B cell (primary cell): ENCODE data around the gene FAM25A. TPM values are rescaled to one million over a fixed set of nuclear protein-coding genes. Genes with fewer than 3 reads are reported as not detected.
"Not testable (repeated sequence)": the region's sequence is repeated elsewhere in the genome, so short reads cannot be mapped to it uniquely, and the experiment has no call there.

Experiments used
- ATAC-seq: fragments of 200-7000 bp; cut with Tn5 transposase; one replicate; pipeline ENCODE4 v1.10.0; 2021; ENCODE audit warnings: low read depth, mild to moderate bottlenecking, moderate number of reproducible peaks, moderate library complexity
- CTCF ChIA-PET: fragments of 350-600 bp; sonication (Branson Sonifier 250); formaldehyde crosslinking; loops from one replicate; lab custom pipeline; 2021; ENCODE audit warnings: antibody characterized with exemption, inconsistent platforms; lab: Charles Lee
- POLR2A ChIA-PET: fragments of 350-600 bp; sonication (Branson Sonifier 250); formaldehyde crosslinking; loops from one replicate; lab custom pipeline; 2021; ENCODE audit warnings: antibody characterized with exemption; lab: Charles Lee
- DNase-seq: peaks from one replicate; pipeline ENCODE4 v3.0.0; 2013
- H2AFZ ChIP-seq: 2 replicates; pipeline ENCODE4 v1.6.1; 2012; ENCODE audit warnings: mild to moderate bottlenecking, low read depth, low read length; ENCODE audit not compliant: insufficient read depth, poor library complexity, severe bottlenecking
- H3K27ac ChIP-seq, 2 donors: 1 replicate in 1 of 2; 2 replicates in 1 of 2; pipeline ENCODE4 v1.5.1; 2012 to 2013; ENCODE audit warnings: low read length in 2 of 2, mild to moderate bottlenecking in 2 of 2, moderate library complexity in 1 of 2
- H3K27me3 ChIP-seq, 4 experiments: fragments of 200-600 bp in 1 of 4; sonication (generic) in 1 of 4; replicated peaks in 1 of 4; 1 replicate in 2 of 4; 2 replicates in 2 of 4; pipeline versions ENCODE4 v1.6.1 to v1.7.0; 2013 to 2016; ENCODE audit warnings: low read length in 3 of 4, mild to moderate bottlenecking in 2 of 4, mixed read lengths in 1 of 4, moderate library complexity in 1 of 4; ENCODE audit not compliant: insufficient read depth in 4 of 4, control insufficient read depth in 3 of 4; ENCODE audit errors: control extremely low read depth in 1 of 4
- H3K36me3 ChIP-seq, 2 experiments: replicated peaks in 1 of 2; 1 replicate in 1 of 2; 2 replicates in 1 of 2; pipeline versions ENCODE4 v1.6.1 to v1.7.1; 2013; ENCODE audit warnings: low read length in 1 of 2; ENCODE audit not compliant: insufficient read depth in 2 of 2, control insufficient read depth in 1 of 2; ENCODE audit errors: control extremely low read depth in 1 of 2, extremely low read depth in 1 of 2
- H3K4me1 ChIP-seq, 2 donors: fragments of 200-600 bp in 1 of 2; sonication (generic) in 1 of 2; 1 replicate in 1 of 2; 2 replicates in 1 of 2; pipeline versions ENCODE4 v1.5.1 to v1.6.1; 2013 to 2017; ENCODE audit warnings: low read length in 2 of 2; ENCODE audit not compliant: control insufficient read depth in 2 of 2, insufficient read depth in 2 of 2
- H3K4me2 ChIP-seq: replicated peaks from 2 replicates; pipeline ENCODE3; 2012; ENCODE audit warnings: mild to moderate bottlenecking, low read depth, low read length; ENCODE audit not compliant: poor library complexity, severe bottlenecking
- H3K4me3 ChIP-seq, 5 experiments: fragments of 200-600 bp in 1 of 5; sonication (generic) in 1 of 5; 1 replicate in 3 of 5; 2 replicates in 2 of 5; pipeline versions ENCODE4 v1.5.1 to v1.7.0; 2011 to 2016; ENCODE audit warnings: low read length in 4 of 5, mild to moderate bottlenecking in 4 of 5, low read depth in 2 of 5, control low read depth in 1 of 5, moderate library complexity in 1 of 5; ENCODE audit not compliant: insufficient read depth in 1 of 5; ENCODE audit errors: control extremely low read depth in 1 of 5, extremely low read depth in 1 of 5
- H3K79me2 ChIP-seq: fragments of 200-600 bp; sonication (generic); one replicate; pipeline ENCODE4 v1.6.0; 2016; ENCODE audit warnings: low read length; ENCODE audit not compliant: control insufficient read depth, insufficient read depth
- H3K9ac ChIP-seq: fragments of 200-600 bp; sonication (generic); 2 replicates; pipeline ENCODE4 v1.6.1; 2017; ENCODE audit warnings: mild to moderate bottlenecking, low read length, moderate library complexity
- H3K9me3 ChIP-seq, 3 donors: one replicate each; pipeline versions ENCODE4 v1.6.1 to v1.7.1; 2013; ENCODE audit warnings: low read length in 2 of 3; ENCODE audit not compliant: control insufficient read depth in 2 of 3, insufficient read depth in 1 of 3; ENCODE audit errors: control extremely low read depth in 1 of 3
- H4K20me1 ChIP-seq: 2 replicates; pipeline ENCODE4 v1.6.0; 2012; ENCODE audit warnings: mild to moderate bottlenecking, low read length; ENCODE audit not compliant: insufficient read depth, control insufficient read depth, poor library complexity, severe bottlenecking
- H3K27ac Mint-ChIP-seq: one replicate; pipeline ENCODE4 v1.8.0; 2021; ENCODE audit warnings: mixed read lengths
- H3K27me3 Mint-ChIP-seq: one replicate; pipeline ENCODE4 v1.8.0; 2021; ENCODE audit warnings: mixed read lengths
- H3K4me1 Mint-ChIP-seq: one replicate; pipeline ENCODE4 v1.8.0; 2021; ENCODE audit warnings: mixed read lengths
- H3K4me3 Mint-ChIP-seq: one replicate; pipeline ENCODE4 v1.8.0; 2021; ENCODE audit warnings: mixed read lengths
- H3K9me3 Mint-ChIP-seq: one replicate; pipeline ENCODE4 v1.8.0; 2022; ENCODE audit warnings: mixed read lengths; ENCODE audit not compliant: insufficient read depth
- EZH2 ChIP-seq: IDR thresholded peaks from 2 replicates; pipeline ENCODE4 v1.6.1; 2012; ENCODE audit warnings: borderline replicate concordance, low read depth, mild to moderate bottlenecking, moderate library complexity, low read length; ENCODE audit not compliant: insufficient read depth, poor library complexity, severe bottlenecking
- WGBS: methylation state at CpG from one replicate; pipeline ENCODE4 v1.1.5; 2013; ENCODE audit warnings: missing lambda C conversion rate; ENCODE audit not compliant: insufficient coverage; 5-methylcytosine and 5-hydroxymethylcytosine counted together
- intact Hi-C: fragments of 100-400 bp; cut with micrococcal nuclease; formaldehyde crosslinking; loops from one replicate; pipeline ENCODE4 v1.10.0; 2022
- polyA plus RNA-seq: library from polyadenylated mRNA; depleted of rRNA; stranded (reverse); fragments of >200 nt; gene quantifications from 2 replicates; pipeline ENCODE4 v1.2.3, GENCODE V29; 2012
- total RNA-seq, 2 donors: library from RNA; stranded (reverse); fragments of 120-200 nt in 1 of 2; gene quantifications; 1 replicate in 1 of 2; 2 replicates in 1 of 2; pipeline versions ENCODE4 v1.2.3 to v1.2.4, GENCODE V29; 2013 to 2022
- TF ChIP-seq, protein P1 (sequence below): fragments of 200-600 bp; IDR thresholded peaks from one replicate; pipeline ENCODE4 v1.8.0; 2022; ENCODE audit warnings: antibody characterized with exemption, mild to moderate bottlenecking

FAM25A gene
- total and polyA plus RNA-seq, 2 donors (not counting 1 experiment from before 2014, with no cell fraction given): not detected

DNA sequence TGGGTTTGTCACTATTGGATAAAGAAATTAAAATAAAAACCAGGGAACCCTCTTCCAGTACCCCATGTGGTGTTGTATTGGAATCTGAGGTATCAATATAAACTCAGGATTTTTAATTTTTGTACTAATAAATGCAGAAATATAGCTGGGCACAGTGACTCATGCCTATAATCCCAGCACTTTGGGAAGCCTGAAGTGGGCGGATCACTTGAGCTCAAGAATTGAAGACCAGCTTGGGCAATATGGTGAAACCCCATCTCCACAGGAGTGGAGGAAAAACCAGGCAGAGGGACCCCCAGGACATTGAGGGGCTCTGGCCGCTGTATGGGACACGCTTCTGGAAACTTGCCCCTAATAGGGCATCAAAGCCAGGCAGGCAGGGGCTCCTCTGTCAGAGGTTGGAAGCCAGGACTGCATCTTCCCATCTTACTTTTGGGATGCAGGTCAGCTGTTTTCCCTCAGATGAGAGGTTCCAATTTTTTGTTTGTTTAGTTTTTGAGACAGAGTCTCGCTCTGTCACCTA is 40.7 kb upstream of the FAM25A start:
- no peak overlapping the region for H3K4me2 ChIP-seq
- no peak overlapping the region for H3K27ac Mint-ChIP-seq
- WGBS: 100% methylated on average over 4 of the region's 4 CpGs

DNA sequence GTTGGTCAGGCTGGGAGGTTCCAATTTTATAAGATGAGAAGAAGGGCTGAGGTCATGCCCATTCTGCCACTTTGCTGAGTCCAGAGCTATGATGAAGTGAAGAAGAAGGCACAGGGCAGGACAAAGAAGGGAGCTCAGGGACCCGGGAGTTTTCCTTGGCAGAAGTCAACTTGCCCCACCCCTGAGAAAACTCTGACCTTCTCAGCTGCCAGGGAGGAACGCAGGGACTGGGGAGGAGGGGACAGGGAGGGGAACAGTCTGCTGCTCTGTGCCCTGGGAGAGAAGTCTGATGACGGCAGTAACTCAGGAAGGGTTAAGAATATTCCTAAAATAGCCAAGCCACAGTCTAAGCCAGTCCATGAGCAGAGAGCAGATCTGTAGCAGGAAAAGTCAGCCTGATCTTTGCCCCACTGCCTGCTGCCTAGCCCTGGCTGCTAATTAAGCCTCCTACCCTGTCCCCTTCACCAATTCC is 40.1 kb upstream of the FAM25A start:
- H3K27me3 ChIP-seq: peaks cover 0 to 5% (median 0%) of the 10 kb centered on the region in 4 experiments
- no peaks in the 10 kb centered on the region for H3K9me3 ChIP-seq
- H3K27ac ChIP-seq: no peak overlapping the region
- CTCF ChIA-PET: no interaction called here
- H3K4me1 ChIP-seq: no peaks in the 10 kb centered on the region
- no peak overlapping the region for H2AFZ ChIP-seq
- H3K4me3 Mint-ChIP-seq: no peak overlapping the region
- no peak overlapping the region for H3K4me2 ChIP-seq
- POLR2A ChIA-PET: no interaction called here
- no peaks in the 10 kb centered on the region for H3K36me3 ChIP-seq
- H3K4me3 ChIP-seq: no peak overlapping the region
- no peak overlapping the region for H3K9ac ChIP-seq
- H3K4me1 Mint-ChIP-seq: no peaks in the 10 kb centered on the region
- intact Hi-C loops: no loop called here
- no peaks in the 10 kb centered on the region for H3K9me3 Mint-ChIP-seq
- H3K27me3 Mint-ChIP-seq: peaks cover 8% of the 10 kb centered on the region
- no peaks in the 10 kb centered on the region for H4K20me1 ChIP-seq
- ATAC-seq: no peak
- no peak overlapping the region for H3K27ac Mint-ChIP-seq
- no peaks in the 10 kb centered on the region for H3K79me2 ChIP-seq
- no peak for DNase-seq
- TF ChIP-seq, protein P1, sequence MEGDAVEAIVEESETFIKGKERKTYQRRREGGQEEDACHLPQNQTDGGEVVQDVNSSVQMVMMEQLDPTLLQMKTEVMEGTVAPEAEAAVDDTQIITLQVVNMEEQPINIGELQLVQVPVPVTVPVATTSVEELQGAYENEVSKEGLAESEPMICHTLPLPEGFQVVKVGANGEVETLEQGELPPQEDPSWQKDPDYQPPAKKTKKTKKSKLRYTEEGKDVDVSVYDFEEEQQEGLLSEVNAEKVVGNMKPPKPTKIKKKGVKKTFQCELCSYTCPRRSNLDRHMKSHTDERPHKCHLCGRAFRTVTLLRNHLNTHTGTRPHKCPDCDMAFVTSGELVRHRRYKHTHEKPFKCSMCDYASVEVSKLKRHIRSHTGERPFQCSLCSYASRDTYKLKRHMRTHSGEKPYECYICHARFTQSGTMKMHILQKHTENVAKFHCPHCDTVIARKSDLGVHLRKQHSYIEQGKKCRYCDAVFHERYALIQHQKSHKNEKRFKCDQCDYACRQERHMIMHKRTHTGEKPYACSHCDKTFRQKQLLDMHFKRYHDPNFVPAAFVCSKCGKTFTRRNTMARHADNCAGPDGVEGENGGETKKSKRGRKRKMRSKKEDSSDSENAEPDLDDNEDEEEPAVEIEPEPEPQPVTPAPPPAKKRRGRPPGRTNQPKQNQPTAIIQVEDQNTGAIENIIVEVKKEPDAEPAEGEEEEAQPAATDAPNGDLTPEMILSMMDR: no peak
- no peak for TF ChIP-seq EZH2
- WGBS: 100% methylated on average over 1 of the region's 3 CpGs

More for the DNA sequence above, 40.7 kb upstream of the FAM25A start:
- Histone ChIP-seq H3K79me2 (no peaks in the 10 kb centered on the region), H3K4me3 (no peak overlapping the region), H4K20me1 (no peaks in the 10 kb centered on the region), H2AFZ (no peak overlapping the region), H3K4me1 (no peaks in the 10 kb centered on the region), H3K36me3 (no peaks in the 10 kb centered on the region), H3K27me3 (peaks cover 0 to 5% (median 0%) of the 10 kb centered on the region in 4 experiments), H3K9me3 (no peaks in the 10 kb centered on the region), H3K27ac (no peak overlapping the region), H3K9ac (no peak overlapping the region)
- H3K27me3 Mint-ChIP-seq: peaks cover 8% of the 10 kb centered on the region
- H3K4me3 Mint-ChIP-seq: no peak overlapping the region
- no peaks in the 10 kb centered on the region for H3K4me1 Mint-ChIP-seq
- TF ChIP-seq, protein P1: no peak
- no peak for TF ChIP-seq EZH2
- no peaks in the 10 kb centered on the region for H3K9me3 Mint-ChIP-seq
- intact Hi-C loops: no loop called here
- ATAC-seq (no peak), DNase-seq (no peak)
- ChIA-PET POLR2A (no interaction called here), CTCF (no interaction called here)

DNA sequence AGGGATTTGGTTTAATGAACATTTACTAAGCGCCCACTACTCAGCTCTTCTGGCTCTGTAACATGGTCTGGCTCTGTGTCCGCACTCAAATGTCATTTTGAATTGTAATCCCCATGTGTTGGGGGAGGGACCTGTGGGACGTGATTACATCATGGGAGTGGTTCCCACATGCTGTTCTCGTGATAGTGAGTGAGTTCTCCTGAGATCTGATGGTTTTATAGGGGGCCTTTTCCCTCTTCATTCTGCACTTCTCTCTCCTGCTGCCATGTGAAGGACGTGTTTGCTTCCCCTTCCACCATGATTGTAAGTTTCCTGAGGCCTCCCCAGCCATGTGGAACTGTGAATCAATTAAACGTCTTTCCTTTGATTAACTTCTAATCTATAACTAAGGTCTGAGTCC is 39.1 kb upstream of the FAM25A start:
- intact Hi-C loops, H3K9me3 Mint-ChIP-seq, H3K4me3 Mint-ChIP-seq, POLR2A ChIA-PET, CTCF ChIA-PET, H3K4me2 ChIP-seq, H3K27me3 ChIP-seq, H3K4me1 ChIP-seq, DNase-seq, H3K9me3 ChIP-seq, H2AFZ ChIP-seq, ATAC-seq, H3K4me3 ChIP-seq, H3K27ac ChIP-seq, H3K36me3 ChIP-seq, H3K27me3 Mint-ChIP-seq, H3K79me2 ChIP-seq, H3K4me1 Mint-ChIP-seq, H4K20me1 ChIP-seq, H3K27ac Mint-ChIP-seq, H3K9ac ChIP-seq: not testable (repeated sequence)
- 94% methylated on average over 2 of the region's 6 CpGs for WGBS
